CD8-positive, alpha-beta memory T cell (primary cell): ENCODE data around the gene MYOCOS. TPM values are rescaled to one million over a fixed set of nuclear protein-coding genes. Genes with fewer than 3 reads are reported as not detected.
"Not testable (repeated sequence)": the region's sequence is repeated elsewhere in the genome, so short reads cannot be mapped to it uniquely, and the experiment has no call there.

Experiments used
- CTCF ChIA-PET: fragments of 350-600 bp; sonication (Branson Sonifier 250); formaldehyde crosslinking; loops from one replicate; lab custom pipeline; 2021; ENCODE audit warnings: antibody characterized with exemption; lab: Charles Lee
- POLR2A ChIA-PET: fragments of 350-600 bp; sonication (Branson Sonifier 250); formaldehyde crosslinking; loops from one replicate; lab custom pipeline; 2021; ENCODE audit warnings: antibody characterized with exemption; lab: Charles Lee
- DNase-seq, 5 donors: peaks; one replicate each; pipeline versions ENCODE4 v3.0.0 to v3.0.0-alpha.2; 2020 to 2022; ENCODE audit warnings: mixed read lengths in 1 of 5
- H3K27ac ChIP-seq: one replicate; pipeline ENCODE4 v1.7.0; 2013; ENCODE audit warnings: low read depth, mild to moderate bottlenecking, low read length, moderate library complexity
- H3K27me3 ChIP-seq: 2 replicates; pipeline ENCODE4 v1.7.0; 2013; ENCODE audit warnings: low read length, mild to moderate bottlenecking; ENCODE audit not compliant: insufficient read depth, poor library complexity, severe bottlenecking
- H3K36me3 ChIP-seq: 2 replicates; pipeline ENCODE4 v1.7.0; 2013; ENCODE audit warnings: mild to moderate bottlenecking, low read length, moderate library complexity; ENCODE audit not compliant: insufficient read depth
- H3K4me1 ChIP-seq: 2 replicates; pipeline ENCODE4 v1.7.0; 2013; ENCODE audit warnings: mild to moderate bottlenecking, low read length, moderate library complexity; ENCODE audit not compliant: insufficient read depth
- H3K4me3 ChIP-seq: 2 replicates; pipeline ENCODE4 v1.7.0; 2013; ENCODE audit warnings: mild to moderate bottlenecking, low read length
- H3K9me3 ChIP-seq: 2 replicates; pipeline ENCODE4 v1.7.0; 2013; ENCODE audit warnings: mild to moderate bottlenecking, low read length
- H3K27ac Mint-ChIP-seq, 8 donors: one replicate each; pipeline ENCODE4 v1.8.0; 2020 to 2021; ENCODE audit warnings: mixed read lengths in 8 of 8, mild to moderate bottlenecking in 6 of 8, inconsistent platforms in 3 of 8, moderate library complexity in 3 of 8
- H3K27me3 Mint-ChIP-seq, 2 donors: one replicate each; pipeline ENCODE4 v1.8.0; 2020 to 2021; ENCODE audit warnings: mixed read lengths in 2 of 2, mild to moderate bottlenecking in 1 of 2, moderate library complexity in 1 of 2
- H3K36me3 Mint-ChIP-seq, 3 donors: one replicate each; pipeline ENCODE4 v1.8.0; 2020 to 2021; ENCODE audit warnings: mixed read lengths in 3 of 3, inconsistent platforms in 1 of 3, mild to moderate bottlenecking in 1 of 3
- H3K4me1 Mint-ChIP-seq, 3 donors: one replicate each; pipeline ENCODE4 v1.8.0; 2020 to 2021; ENCODE audit warnings: mixed read lengths in 3 of 3, inconsistent platforms in 1 of 3, mild to moderate bottlenecking in 1 of 3
- H3K4me3 Mint-ChIP-seq, 7 donors: one replicate each; pipeline ENCODE4 v1.8.0; 2020 to 2021; ENCODE audit warnings: mixed read lengths in 7 of 7, mild to moderate bottlenecking in 6 of 7, moderate library complexity in 4 of 7, inconsistent platforms in 2 of 7
- H3K9me3 Mint-ChIP-seq, 5 donors: one replicate each; pipeline ENCODE4 v1.8.0; 2020 to 2022; ENCODE audit warnings: mixed read lengths in 5 of 5, mild to moderate bottlenecking in 3 of 5, moderate library complexity in 2 of 5, inconsistent platforms in 1 of 5
- polyA plus RNA-seq: library from polyadenylated mRNA; unstranded; fragments of 300-500 nt; fragmentation: Illumina TruSeq; gene quantifications from one replicate; pipeline ENCODE4 v1.2.3, GENCODE V29; 2021
- total RNA-seq, 2 experiments: library from RNA; stranded (reverse); gene quantifications; one replicate each; pipeline ENCODE4 v1.2.3, GENCODE V29; 2021

MYOCOS gene
- total and polyA plus RNA-seq, 3 experiments from 2014 or later = not detected

- Mint-ChIP-seq H3K4me1 (no peaks in the 10 kb centered on the region), H3K4me3 (no peak overlapping the region), H3K36me3 (no peaks in the 10 kb centered on the region), H3K27me3 (no peaks in the 10 kb centered on the region), H3K27ac (peak overlapping the region in 1 of 8 donors; percentile 69), H3K9me3 (no peaks in the 10 kb centered on the region)
- no peaks in the 10 kb centered on the region for H3K9me3 ChIP-seq
- no peak overlapping the region for H3K4me3 ChIP-seq
- no peak for DNase-seq
- no peaks in the 10 kb centered on the region for H3K36me3 ChIP-seq
- ChIA-PET CTCF (no interaction called here), POLR2A (no interaction called here)
- H3K27me3 ChIP-seq = no peaks in the 10 kb centered on the region
- no peak overlapping the region for H3K27ac ChIP-seq
- no peaks in the 10 kb centered on the region for H3K4me1 ChIP-seq
Observed at GRCh38 chr1:171606402-171606941, 15.6 kb upstream of the MYOCOS start.

GRCh38 chr1:171610385-171610784, 11.7 kb upstream of the MYOCOS start:
- no peaks in the 10 kb centered on the region for H3K27me3 Mint-ChIP-seq
- no peak overlapping the region for H3K4me3 Mint-ChIP-seq
- H3K27ac ChIP-seq = no peak overlapping the region
- no peaks in the 10 kb centered on the region for H3K27me3 ChIP-seq
- no peaks in the 10 kb centered on the region for H3K9me3 ChIP-seq
- ChIA-PET CTCF (no interaction called here), POLR2A (no interaction called here)
- no peak overlapping the region for H3K4me3 ChIP-seq
- no peaks in the 10 kb centered on the region for H3K9me3 Mint-ChIP-seq
- H3K36me3 ChIP-seq = no peaks in the 10 kb centered on the region
- no peak overlapping the region for H3K27ac Mint-ChIP-seq
- no peaks in the 10 kb centered on the region for H3K4me1 ChIP-seq
- no peaks in the 10 kb centered on the region for H3K4me1 Mint-ChIP-seq
- no peak for DNase-seq
- H3K36me3 Mint-ChIP-seq = no peaks in the 10 kb centered on the region

- H3K27me3 Mint-ChIP-seq = no peaks in the 10 kb centered on the region
- no peaks in the 10 kb centered on the region for H3K9me3 Mint-ChIP-seq
- ChIA-PET POLR2A (no interaction called here), CTCF (no interaction called here)
- Histone ChIP-seq H3K27me3 (no peaks in the 10 kb centered on the region), H3K4me1 (no peaks in the 10 kb centered on the region), H3K27ac (no peak overlapping the region), H3K9me3 (no peaks in the 10 kb centered on the region), H3K36me3 (no peaks in the 10 kb centered on the region), H3K4me3 (no peak overlapping the region)
- no peak overlapping the region for H3K27ac Mint-ChIP-seq
- no peak overlapping the region for H3K4me3 Mint-ChIP-seq
- H3K4me1 Mint-ChIP-seq = no peaks in the 10 kb centered on the region
- no peaks in the 10 kb centered on the region for H3K36me3 Mint-ChIP-seq
- DNase-seq = no peak
Observed at GRCh38 chr1:171611306-171611705, 10.7 kb upstream of the MYOCOS start.

GRCh38 chr1:171613282-171613681, 8.8 kb upstream of the MYOCOS start:
- ChIA-PET POLR2A (no interaction called here), CTCF (no interaction called here)
- H3K4me1 Mint-ChIP-seq = no peaks in the 10 kb centered on the region
- no peak overlapping the region for H3K4me3 Mint-ChIP-seq
- H3K9me3 ChIP-seq = no peaks in the 10 kb centered on the region
- H3K27me3 ChIP-seq = no peaks in the 10 kb centered on the region
- no peak overlapping the region for H3K27ac Mint-ChIP-seq
- no peaks in the 10 kb centered on the region for H3K9me3 Mint-ChIP-seq
- peaks cover 0 to 1% of the 10 kb centered on the region in 2 donors for H3K27me3 Mint-ChIP-seq
- DNase-seq = no peak
- H3K36me3 Mint-ChIP-seq = no peaks in the 10 kb centered on the region
- H3K4me1 ChIP-seq = no peaks in the 10 kb centered on the region
- H3K4me3 ChIP-seq = no peak overlapping the region
- no peaks in the 10 kb centered on the region for H3K36me3 ChIP-seq
- H3K27ac ChIP-seq = no peak overlapping the region

- H3K27me3 ChIP-seq, H3K27ac ChIP-seq, H3K4me3 Mint-ChIP-seq, H3K27ac Mint-ChIP-seq, H3K9me3 ChIP-seq, POLR2A ChIA-PET, CTCF ChIA-PET, H3K4me1 ChIP-seq, H3K4me1 Mint-ChIP-seq, H3K36me3 ChIP-seq, H3K27me3 Mint-ChIP-seq, H3K36me3 Mint-ChIP-seq, H3K9me3 Mint-ChIP-seq, DNase-seq, H3K4me3 ChIP-seq: not testable (repeated sequence)
Observed at GRCh38 chr1:171615122-171615906, 6.7 kb upstream of the MYOCOS start.

GRCh38 chr1:171616586-171616985, 5.5 kb upstream of the MYOCOS start:
- H3K9me3 Mint-ChIP-seq = no peaks in the 10 kb centered on the region

GRCh38 chr1:171623651-171624331, 1.7 kb downstream of the MYOCOS start:
- peaks cover 2 to 24% of the 10 kb centered on the region in 2 donors for H3K27me3 Mint-ChIP-seq
- H3K36me3 Mint-ChIP-seq = no peaks in the 10 kb centered on the region
- Histone ChIP-seq H3K36me3 (no peaks in the 10 kb centered on the region), H3K4me3 (no peak overlapping the region), H3K4me1 (no peaks in the 10 kb centered on the region), H3K27me3 (no peaks in the 10 kb centered on the region), H3K27ac (no peak overlapping the region), H3K9me3 (no peaks in the 10 kb centered on the region)
- no peak for DNase-seq
- no peak overlapping the region for H3K27ac Mint-ChIP-seq
- H3K4me3 Mint-ChIP-seq = no peak overlapping the region
- ChIA-PET CTCF (no interaction called here), POLR2A (no interaction called here)
- H3K4me1 Mint-ChIP-seq = no peaks in the 10 kb centered on the region
- no peaks in the 10 kb centered on the region for H3K9me3 Mint-ChIP-seq

More at GRCh38 chr1:171616586-171616985, 5.5 kb upstream of the MYOCOS start:
- no peak overlapping the region for H3K4me3 Mint-ChIP-seq
- no peaks in the 10 kb centered on the region for H3K36me3 ChIP-seq
- no peaks in the 10 kb centered on the region for H3K4me1 ChIP-seq
- peaks cover 1 to 6% of the 10 kb centered on the region in 2 donors for H3K27me3 Mint-ChIP-seq
- H3K27me3 ChIP-seq = no peaks in the 10 kb centered on the region
- no peak overlapping the region for H3K4me3 ChIP-seq
- no peaks in the 10 kb centered on the region for H3K4me1 Mint-ChIP-seq
- ChIA-PET CTCF (no interaction called here), POLR2A (no interaction called here)
- no peak overlapping the region for H3K27ac ChIP-seq
- H3K9me3 ChIP-seq = no peaks in the 10 kb centered on the region
- DNase-seq = no peak
- no peaks in the 10 kb centered on the region for H3K36me3 Mint-ChIP-seq
- no peak overlapping the region for H3K27ac Mint-ChIP-seq

GRCh38 chr1:171625225-171625624, 3.2 kb downstream of the MYOCOS start:
- H3K4me3 Mint-ChIP-seq = no peak overlapping the region
- H3K9me3 Mint-ChIP-seq = no peaks in the 10 kb centered on the region
- H3K4me1 ChIP-seq = no peaks in the 10 kb centered on the region
- no peaks in the 10 kb centered on the region for H3K36me3 Mint-ChIP-seq
- no peaks in the 10 kb centered on the region for H3K4me1 Mint-ChIP-seq
- ChIA-PET CTCF (no interaction called here), POLR2A (no interaction called here)
- H3K27ac ChIP-seq = no peak overlapping the region
- H3K27me3 Mint-ChIP-seq = peaks cover 6 to 36% of the 10 kb centered on the region in 2 donors
- no peaks in the 10 kb centered on the region for H3K9me3 ChIP-seq
- DNase-seq = no peak
- H3K4me3 ChIP-seq = no peak overlapping the region
- no peaks in the 10 kb centered on the region for H3K27me3 ChIP-seq
- H3K36me3 ChIP-seq = no peaks in the 10 kb centered on the region
- H3K27ac Mint-ChIP-seq = no peak overlapping the region
